GM12801 (cell line): Measurements from ENCODE around the gene RASAL3.

Source experiments
- TF ChIP-seq, protein P1 (sequence below): IDR thresholded peaks from one replicate; pipeline ENCODE4 v1.5.1; 2011; ENCODE audit warnings: control low read depth; ENCODE audit not compliant: insufficient read length; ENCODE audit errors: extremely low read depth

The RASAL3 gene

DNA sequence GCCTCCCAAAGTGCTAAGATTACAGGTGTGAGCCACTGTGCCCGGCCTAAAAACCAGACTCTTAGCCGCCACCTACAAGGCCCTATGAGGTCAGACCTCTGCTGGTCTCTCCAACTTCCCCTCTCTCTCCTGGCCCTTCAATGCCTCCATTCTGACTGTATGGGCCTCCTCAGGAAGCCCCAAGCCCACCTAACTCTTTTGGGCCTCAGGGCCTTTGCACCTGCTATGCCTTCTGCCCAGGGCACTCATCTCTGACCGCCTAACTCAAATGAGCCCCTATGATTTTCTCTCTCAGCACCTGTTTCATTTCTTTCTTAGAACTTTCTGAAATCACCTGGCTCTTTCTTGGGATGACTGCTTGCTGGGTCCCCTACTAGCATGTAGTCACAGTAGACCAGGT, 21.0 kb downstream of the RASAL3 start:
- TF ChIP-seq, protein P1, sequence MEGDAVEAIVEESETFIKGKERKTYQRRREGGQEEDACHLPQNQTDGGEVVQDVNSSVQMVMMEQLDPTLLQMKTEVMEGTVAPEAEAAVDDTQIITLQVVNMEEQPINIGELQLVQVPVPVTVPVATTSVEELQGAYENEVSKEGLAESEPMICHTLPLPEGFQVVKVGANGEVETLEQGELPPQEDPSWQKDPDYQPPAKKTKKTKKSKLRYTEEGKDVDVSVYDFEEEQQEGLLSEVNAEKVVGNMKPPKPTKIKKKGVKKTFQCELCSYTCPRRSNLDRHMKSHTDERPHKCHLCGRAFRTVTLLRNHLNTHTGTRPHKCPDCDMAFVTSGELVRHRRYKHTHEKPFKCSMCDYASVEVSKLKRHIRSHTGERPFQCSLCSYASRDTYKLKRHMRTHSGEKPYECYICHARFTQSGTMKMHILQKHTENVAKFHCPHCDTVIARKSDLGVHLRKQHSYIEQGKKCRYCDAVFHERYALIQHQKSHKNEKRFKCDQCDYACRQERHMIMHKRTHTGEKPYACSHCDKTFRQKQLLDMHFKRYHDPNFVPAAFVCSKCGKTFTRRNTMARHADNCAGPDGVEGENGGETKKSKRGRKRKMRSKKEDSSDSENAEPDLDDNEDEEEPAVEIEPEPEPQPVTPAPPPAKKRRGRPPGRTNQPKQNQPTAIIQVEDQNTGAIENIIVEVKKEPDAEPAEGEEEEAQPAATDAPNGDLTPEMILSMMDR = no peak

DNA sequence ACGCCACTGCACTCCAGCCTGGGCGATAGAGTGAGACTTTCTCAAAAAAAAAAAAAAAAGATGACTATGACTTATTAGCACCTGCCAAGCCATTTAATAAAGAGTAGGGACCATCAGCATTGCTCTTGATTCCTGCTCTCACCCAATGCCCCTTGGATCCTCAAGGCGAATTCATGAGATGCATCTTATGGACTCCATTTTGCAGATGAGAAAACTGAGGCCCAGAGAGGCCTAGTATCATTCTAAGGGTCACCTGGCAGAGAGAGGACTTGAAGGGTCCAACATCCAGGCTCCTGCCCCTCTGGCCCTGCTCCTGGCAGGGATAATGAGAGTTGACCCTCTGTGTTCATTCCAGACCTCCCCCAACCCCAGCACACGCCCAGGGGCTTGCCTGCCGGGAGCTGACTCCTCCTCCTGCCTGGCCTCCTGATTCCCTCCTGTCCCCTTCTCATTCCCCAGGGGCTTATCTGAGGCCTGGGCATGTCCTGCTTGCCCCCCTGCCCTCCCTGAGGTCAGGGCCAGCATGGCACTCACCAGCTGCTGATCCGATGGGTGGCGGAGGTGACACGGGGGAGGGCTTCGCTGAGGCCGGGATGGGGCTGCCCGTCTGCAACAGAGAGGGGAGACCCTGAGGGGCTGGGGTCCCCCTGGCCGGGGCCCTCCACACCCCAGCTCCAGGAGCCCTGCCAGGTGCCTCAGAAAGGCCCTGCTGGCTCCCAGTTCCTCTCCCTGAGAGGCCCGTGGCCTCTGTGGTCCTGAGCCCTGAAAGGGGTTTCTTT, 22.0 kb downstream of the RASAL3 start:
- TF ChIP-seq, protein P1 = no peak

DNA sequence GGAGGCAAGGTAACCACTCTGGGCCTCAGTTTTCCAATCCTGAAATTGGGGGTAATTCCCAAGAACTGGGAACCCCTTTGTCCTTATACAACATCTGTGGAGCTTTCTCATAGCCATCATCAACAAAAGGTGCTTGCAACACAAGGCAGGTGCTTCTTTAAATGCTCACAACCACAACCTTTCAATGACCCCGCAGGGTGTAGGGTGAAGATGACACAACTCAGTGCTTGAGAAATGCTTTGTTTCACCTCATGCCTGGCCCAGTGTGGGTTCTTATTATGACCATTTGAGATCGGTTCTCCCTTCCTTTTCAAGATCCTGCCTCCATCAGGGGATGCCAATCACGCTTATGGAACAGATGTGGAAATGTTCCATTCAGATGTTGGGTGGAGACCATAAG, 23.0 kb downstream of the RASAL3 start:
- TF ChIP-seq, protein P1 = no peak

GRCh38 chr19:15439821-15440641, 24.3 kb downstream of the RASAL3 start:
- TF ChIP-seq, protein P1 = no peak

GRCh38 chr19:15439078-15439799, 25.1 kb downstream of the RASAL3 start:
- TF ChIP-seq, protein P1 = no peak

DNA sequence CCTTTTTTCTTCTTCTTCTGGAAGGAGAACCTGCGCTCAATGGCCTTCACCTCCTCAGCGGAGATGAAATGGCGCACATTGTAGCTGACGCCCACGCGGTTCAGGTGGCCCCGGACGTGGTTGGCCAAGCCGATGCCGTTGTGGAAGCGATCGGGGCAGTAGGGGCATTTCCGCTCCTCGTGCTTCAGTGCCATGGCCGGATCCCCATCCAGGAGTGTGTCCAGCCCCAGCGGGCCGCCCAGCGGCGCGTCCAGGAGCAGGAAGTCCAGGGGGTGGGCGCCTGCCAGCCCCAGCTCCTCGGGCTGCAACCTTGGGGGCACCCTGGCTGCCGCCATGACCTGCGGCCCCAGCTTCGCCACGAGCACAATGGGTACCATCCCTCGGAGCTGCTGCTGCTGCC, 25.8 kb downstream of the RASAL3 start:
- TF ChIP-seq, protein P1 = no peak

DNA sequence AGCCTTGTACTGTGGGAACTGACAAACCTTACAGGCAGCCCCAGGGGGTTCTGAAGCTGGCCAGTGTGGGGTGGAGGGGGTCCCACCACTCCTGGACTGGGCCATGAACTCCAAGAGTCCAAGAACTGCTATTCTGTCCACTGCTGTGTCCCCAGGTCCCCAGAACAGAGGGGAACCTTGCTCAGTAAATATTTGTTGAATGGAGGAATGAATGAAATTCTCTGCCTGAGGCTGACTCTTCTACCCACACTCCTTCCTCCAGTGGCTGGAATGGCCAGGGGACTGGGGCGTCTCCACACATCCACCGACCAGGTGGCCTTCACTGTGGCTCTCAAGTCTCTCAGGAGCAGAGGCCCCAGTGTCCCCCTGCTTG, 26.2 kb downstream of the RASAL3 start:
- TF ChIP-seq, protein P1 = no peak
